NCI-H146 treated with DMSO at 0.1 percent for 48 hours (cell line): Measurements from ENCODE around the gene STXBP1.
"Not testable (repeated sequence)": the region's sequence is repeated elsewhere in the genome, so short reads cannot be mapped to it uniquely, and the experiment has no call there.

Experiments
- DNase-seq: peaks from one replicate; lab custom pipeline; 2025; ENCODE audit not compliant: unreplicated experiment; lab: John Stamatoyannopoulos, UW

STXBP1 gene

GRCh38 chr9:127577194-127577593 lies 34.9 kb upstream of the STXBP1 start:
- not testable (repeated sequence) for DNase-seq

DNA sequence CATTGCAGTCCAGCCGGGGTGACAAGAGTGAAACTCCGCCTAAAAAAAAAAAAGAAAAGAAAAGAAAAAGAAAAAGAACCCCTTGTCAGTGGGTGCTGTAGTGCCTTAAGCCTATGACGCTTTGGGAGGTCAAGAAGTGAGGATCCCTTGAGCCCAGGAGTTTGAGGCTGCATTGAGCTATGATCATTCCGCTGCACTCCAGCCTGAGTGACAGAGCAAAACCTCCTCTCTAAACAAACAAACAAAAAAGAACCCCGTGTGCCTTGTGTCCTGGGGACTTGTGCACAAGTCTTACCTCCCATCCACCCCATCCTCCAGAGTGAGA lies 33.5 kb upstream of the STXBP1 start:
- no peak for DNase-seq

- peak; percentile 54 for DNase-seq
Measured at GRCh38 chr9:127578952-127579853, 32.9 kb upstream of the STXBP1 start.

GRCh38 chr9:127580366-127580765 lies 31.7 kb upstream of the STXBP1 start:
- no peak for DNase-seq

GRCh38 chr9:127580879-127581475 lies 31.1 kb upstream of the STXBP1 start:
- DNase-seq = no peak

- DNase-seq = not testable (repeated sequence)
Measured at GRCh38 chr9:127584474-127584805, 27.6 kb upstream of the STXBP1 start.

DNA sequence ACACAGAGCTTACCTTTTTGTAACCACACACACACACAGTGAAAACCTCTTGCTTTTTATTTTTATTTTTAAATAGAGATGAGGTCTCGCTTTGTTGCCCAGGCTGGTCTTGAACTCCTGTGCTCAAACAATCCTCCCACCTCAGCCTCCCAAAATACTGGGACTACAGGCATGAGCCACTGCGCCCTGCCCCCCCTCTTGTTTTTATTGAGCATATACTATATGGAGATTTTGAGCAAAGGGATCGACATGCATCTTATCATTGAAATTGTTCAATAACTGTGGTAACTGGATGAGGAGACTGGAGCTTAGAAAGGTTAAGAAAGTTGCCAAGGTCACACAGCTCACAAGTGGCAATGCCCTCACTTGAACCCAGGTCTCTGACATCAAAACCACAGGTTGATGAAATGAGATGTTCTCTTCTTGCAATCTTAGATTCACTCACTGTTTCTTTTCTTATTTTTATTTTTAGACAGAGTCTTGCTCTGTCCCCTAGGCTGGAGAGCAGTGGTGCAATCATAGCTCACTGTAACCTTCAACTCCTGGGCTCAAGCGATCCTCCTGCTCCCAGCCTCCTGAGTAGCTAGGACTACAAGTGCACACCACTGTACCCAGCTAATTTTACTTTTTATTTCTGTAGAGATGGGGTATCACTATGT lies 26.8 kb upstream of the STXBP1 start:
- no peak for DNase-seq

- DNase-seq = no peak
Measured at GRCh38 chr9:127586096-127586495, 26.0 kb upstream of the STXBP1 start.

- peak; percentile 13 for DNase-seq
Measured at GRCh38 chr9:127586537-127586936, 25.5 kb upstream of the STXBP1 start.

DNA sequence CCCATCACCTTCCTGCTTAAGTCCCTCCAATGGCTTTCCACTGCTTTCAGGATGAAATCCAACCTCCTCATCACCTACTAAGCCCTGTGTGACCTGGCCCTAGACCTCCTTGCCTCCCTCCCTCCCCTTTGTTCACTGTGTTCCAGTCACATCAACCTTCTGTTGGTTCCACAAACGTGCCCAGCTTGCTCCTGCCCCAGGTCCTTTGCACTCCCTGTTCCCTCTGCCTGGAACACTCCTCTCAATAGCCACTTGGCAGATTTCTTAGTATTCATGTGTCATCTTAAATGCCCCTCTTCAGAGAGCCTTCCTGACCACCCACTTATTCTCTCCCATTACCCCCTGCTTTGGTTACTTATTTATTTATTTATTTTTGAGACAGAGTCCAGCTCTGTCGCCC lies 24.1 kb upstream of the STXBP1 start:
- DNase-seq = no peak

DNA sequence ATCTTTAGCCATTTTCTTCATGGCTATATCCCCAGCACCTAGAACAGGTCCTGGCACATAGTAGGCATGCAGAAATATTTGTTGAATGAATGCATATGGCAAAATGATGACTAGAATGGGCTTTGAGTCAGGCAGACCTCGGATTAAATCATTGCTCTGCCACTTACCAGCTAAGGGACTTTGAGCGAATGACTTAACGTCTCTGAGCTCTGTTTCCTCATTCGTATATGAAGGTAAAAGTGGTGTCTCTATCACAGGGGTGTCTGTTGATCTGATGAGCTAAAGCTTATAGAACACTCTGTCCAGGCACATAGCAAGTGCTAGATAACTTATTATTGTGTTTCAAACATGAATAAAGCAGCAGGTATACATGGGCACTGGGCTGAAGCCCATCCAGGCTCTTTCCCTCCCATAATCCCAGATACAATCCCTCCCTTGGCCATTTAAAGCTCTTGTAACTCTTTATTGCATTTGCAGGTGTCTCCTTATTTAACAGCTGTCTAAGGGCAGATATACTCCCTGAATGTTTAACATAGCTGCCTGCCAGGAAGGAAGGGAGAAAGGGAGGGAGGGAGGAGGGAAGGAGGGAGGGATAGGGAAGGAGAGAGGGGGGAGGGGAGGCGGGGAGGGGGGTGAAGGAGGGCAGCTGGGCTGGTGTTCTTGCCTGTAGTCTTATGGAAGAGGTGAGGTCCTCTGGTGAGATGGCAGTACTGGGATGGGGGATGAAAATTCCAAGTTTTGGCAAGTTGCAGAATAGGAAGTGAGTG lies 23.2 kb upstream of the STXBP1 start:
- no peak for DNase-seq

GRCh38 chr9:127589955-127590370 lies 22.1 kb upstream of the STXBP1 start:
- peak; percentile 25 for DNase-seq

- DNase-seq = no peak
Measured at GRCh38 chr9:127595611-127596010, 16.5 kb upstream of the STXBP1 start.

DNA sequence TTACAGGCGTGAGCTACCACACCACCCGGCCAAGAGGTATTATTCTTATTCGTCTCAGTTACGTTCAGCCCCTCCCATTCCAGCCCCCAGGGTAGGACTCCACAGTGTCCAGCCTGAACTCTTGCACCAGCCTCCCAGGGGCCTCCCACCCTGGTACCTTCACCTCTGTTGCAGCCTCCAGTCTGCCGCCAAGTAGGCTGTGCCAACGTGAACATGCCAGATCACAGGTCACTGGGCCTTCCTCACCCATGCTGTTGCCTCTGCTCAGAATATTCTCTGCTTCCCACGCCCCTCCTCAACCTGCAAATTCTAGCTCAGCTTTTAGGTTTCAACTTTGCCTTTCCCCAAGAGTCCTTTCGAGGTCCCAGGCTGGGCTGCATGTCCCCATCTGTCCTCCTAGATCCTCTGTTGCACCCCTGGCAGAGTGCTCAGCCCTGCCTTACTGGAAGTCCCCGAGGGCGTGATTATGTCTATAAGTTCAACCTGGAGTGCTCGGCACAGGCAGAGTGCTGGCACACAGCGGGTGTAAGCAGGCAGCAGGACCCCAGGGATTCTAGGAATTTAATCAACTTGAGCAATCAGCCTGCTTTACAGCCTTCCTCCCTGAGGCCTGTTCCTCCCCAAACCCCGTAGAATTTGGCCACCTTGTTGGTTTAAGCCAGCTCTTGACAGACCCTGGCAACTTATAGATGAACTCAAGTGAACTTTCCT lies 13.1 kb upstream of the STXBP1 start:
- DNase-seq = no peak

DNA sequence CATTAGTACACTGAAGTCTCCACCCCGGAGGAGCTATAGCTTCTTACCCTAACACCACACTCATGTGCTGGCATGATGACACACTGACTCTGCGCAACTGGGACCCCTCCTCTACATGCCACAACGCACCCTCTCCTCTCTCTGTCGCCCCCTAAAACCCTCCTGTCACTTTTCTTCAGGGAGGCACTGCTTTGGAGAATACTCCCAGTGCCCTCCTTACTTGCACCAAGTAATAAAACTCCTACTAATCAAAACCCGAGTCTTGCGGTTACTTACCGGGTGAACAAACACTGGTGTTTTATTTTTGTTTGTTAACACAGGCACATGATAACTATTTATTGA lies 12.6 kb upstream of the STXBP1 start:
- no peak for DNase-seq

GRCh38 chr9:127603226-127603625 lies 8.9 kb upstream of the STXBP1 start:
- no peak for DNase-seq

DNA sequence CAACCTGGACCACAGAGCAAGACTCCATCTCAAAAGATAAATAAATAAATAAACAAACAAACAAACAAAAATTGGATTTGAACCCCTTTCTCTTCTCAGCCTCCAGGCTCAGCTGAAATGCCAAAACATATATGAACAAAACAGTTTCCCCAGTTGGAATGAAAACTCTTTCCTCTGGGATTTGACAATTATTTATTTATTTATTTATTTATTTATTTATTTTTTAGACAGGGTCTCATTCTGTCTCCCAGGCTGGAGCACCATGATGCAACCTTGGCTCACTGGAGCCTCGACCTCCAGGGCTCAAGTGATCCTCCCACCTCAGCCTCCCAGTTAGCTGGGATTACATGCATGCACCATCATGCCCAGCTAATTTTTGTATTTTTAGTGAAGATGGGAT lies 6.0 kb upstream of the STXBP1 start:
- no peak for DNase-seq

- peak; percentile 77 for DNase-seq
Measured at GRCh38 chr9:127608104-127608966, 3.7 kb upstream of the STXBP1 start.

GRCh38 chr9:127611603-127611898 lies 526 bp upstream of the STXBP1 start:
- no peak for DNase-seq

GRCh38 chr9:127612939-127613582 lies 984 bp downstream of the STXBP1 start:
- DNase-seq = peak; percentile 30
